Osteoblast (primary cell): ENCODE data around the gene RPA3. TPM values are rescaled to one million over a fixed set of nuclear protein-coding genes. Genes with fewer than 3 reads are reported as not detected.
A peak's percentile ranks its signal among the peaks of the same experiment; 100 is the strongest.

Experiments used
- DNase-seq: peaks from one replicate; pipeline ENCODE4 v3.0.0; 2011; ENCODE audit warnings: low spot score, mixed read lengths; ENCODE audit not compliant: insufficient read length; ENCODE audit errors: missing footprints
- H2AFZ ChIP-seq: 2 replicates; pipeline ENCODE4 v1.6.0; 2011; ENCODE audit warnings: mild to moderate bottlenecking, low read length
- H3K27ac ChIP-seq: 2 replicates; pipeline ENCODE4 v1.5.1; 2011; ENCODE audit warnings: mild to moderate bottlenecking, low read depth, low read length, moderate library complexity
- H3K27me3 ChIP-seq: 2 replicates; pipeline ENCODE4 v1.6.0; 2012; ENCODE audit warnings: mild to moderate bottlenecking, control low read depth, inconsistent platforms, low read length, moderate library complexity; ENCODE audit not compliant: insufficient read depth
- H3K36me3 ChIP-seq: 2 replicates; pipeline ENCODE4 v1.5.1; 2011; ENCODE audit warnings: mild to moderate bottlenecking, low read length, control low read depth, moderate library complexity; ENCODE audit not compliant: insufficient read depth
- H3K4me1 ChIP-seq: 2 replicates; pipeline ENCODE4 v1.5.1; 2011; ENCODE audit warnings: mild to moderate bottlenecking, low read length, control low read depth, moderate library complexity; ENCODE audit not compliant: insufficient read depth
- H3K4me2 ChIP-seq: 2 replicates; pipeline ENCODE4 v1.6.0; 2011; ENCODE audit warnings: mild to moderate bottlenecking, low read length; ENCODE audit not compliant: insufficient read depth
- H3K4me3 ChIP-seq: fragments of 200-600 bp; sonication (generic); 3 replicates; pipeline ENCODE4 v1.5.1; 2012; ENCODE audit warnings: mild to moderate bottlenecking, low read length, inconsistent platforms; ENCODE audit not compliant: insufficient read depth
- H3K79me2 ChIP-seq: 2 replicates; pipeline ENCODE4 v1.6.0; 2012; ENCODE audit warnings: mild to moderate bottlenecking, low read length, control low read depth, inconsistent platforms; ENCODE audit not compliant: insufficient read depth
- H3K9me3 ChIP-seq: 2 replicates; pipeline ENCODE4 v1.5.1; 2011; ENCODE audit warnings: low read depth, low read length, control low read depth
- H4K20me1 ChIP-seq: 2 replicates; pipeline ENCODE4 v1.6.0; 2012; ENCODE audit warnings: mild to moderate bottlenecking, low read length, control low read depth; ENCODE audit not compliant: insufficient read depth
- total RNA-seq: library from RNA; depleted of rRNA; stranded (reverse); fragments of >200 nt; gene quantifications from 2 replicates; pipeline ENCODE4 v1.2.3, GENCODE V29; 2012
- TF ChIP-seq, protein P1 (sequence below): IDR thresholded peaks from 2 replicates; pipeline ENCODE4 v1.5.1; 2011; ENCODE audit warnings: mild to moderate bottlenecking, low read depth, low read length, moderate library complexity; ENCODE audit errors: extremely low read depth

Gene RPA3
- total RNA-seq, 1 donor = 16.6 TPM

DNA sequence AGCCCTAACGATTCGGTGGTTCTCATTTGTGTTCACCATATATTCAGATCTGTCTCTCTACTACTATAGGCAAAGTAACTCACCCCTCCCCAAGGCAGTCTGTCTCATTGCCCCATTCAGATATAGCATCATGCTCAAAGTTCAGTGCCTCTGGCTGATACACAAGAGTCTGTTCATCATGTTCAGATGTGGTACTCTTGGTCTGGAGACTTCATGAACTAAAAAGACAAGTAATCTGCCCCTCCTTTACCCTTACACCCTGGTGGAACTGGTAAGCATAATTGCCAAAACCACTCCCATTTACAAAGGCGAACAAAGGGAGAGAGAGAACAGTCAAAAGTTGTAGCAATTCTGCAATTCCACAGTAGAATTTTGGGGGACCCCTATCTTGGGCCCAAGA, 47.9 kb downstream of the RPA3 start:
- no peak for DNase-seq

DNA sequence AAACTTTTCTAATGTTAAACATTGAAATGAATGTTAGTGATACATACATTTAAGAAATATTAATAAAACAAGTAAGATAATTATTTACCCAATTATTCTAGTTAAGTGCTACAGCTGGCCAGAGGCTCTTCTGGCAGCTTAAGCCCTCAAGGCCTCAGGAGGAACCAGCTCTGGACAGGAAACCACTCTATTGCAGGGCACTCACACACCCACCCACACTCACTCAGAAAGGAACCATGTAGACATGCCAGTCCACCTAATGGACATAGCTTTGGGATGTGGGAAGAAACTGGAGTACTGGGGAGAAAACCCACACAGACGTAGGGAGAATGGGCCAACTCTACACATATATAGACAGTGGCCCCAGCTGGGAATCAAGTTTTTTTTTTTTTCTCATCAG, 49.7 kb downstream of the RPA3 start:
- Histone ChIP-seq H3K27me3 (no peaks in the 10 kb centered on the region), H3K4me3 (no peak overlapping the region), H2AFZ (no peak overlapping the region), H3K27ac (no peak overlapping the region), H4K20me1 (no peaks in the 10 kb centered on the region), H3K79me2 (peaks cover 14% of the 10 kb centered on the region), H3K4me1 (no peaks in the 10 kb centered on the region), H3K4me2 (no peak overlapping the region), H3K9me3 (no peaks in the 10 kb centered on the region), H3K36me3 (no peaks in the 10 kb centered on the region)
- TF ChIP-seq, protein P1, sequence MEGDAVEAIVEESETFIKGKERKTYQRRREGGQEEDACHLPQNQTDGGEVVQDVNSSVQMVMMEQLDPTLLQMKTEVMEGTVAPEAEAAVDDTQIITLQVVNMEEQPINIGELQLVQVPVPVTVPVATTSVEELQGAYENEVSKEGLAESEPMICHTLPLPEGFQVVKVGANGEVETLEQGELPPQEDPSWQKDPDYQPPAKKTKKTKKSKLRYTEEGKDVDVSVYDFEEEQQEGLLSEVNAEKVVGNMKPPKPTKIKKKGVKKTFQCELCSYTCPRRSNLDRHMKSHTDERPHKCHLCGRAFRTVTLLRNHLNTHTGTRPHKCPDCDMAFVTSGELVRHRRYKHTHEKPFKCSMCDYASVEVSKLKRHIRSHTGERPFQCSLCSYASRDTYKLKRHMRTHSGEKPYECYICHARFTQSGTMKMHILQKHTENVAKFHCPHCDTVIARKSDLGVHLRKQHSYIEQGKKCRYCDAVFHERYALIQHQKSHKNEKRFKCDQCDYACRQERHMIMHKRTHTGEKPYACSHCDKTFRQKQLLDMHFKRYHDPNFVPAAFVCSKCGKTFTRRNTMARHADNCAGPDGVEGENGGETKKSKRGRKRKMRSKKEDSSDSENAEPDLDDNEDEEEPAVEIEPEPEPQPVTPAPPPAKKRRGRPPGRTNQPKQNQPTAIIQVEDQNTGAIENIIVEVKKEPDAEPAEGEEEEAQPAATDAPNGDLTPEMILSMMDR = no peak
- peak; percentile 14 for DNase-seq

More for the DNA sequence above, 47.9 kb downstream of the RPA3 start:
- no peak overlapping the region for H3K27ac ChIP-seq
- H3K4me2 ChIP-seq = no peak overlapping the region
- H2AFZ ChIP-seq = no peak overlapping the region
- no peaks in the 10 kb centered on the region for H3K27me3 ChIP-seq
- H4K20me1 ChIP-seq = no peaks in the 10 kb centered on the region
- peaks cover 10% of the 10 kb centered on the region for H3K79me2 ChIP-seq
- no peaks in the 10 kb centered on the region for H3K9me3 ChIP-seq
- no peaks in the 10 kb centered on the region for H3K4me1 ChIP-seq
- no peaks in the 10 kb centered on the region for H3K36me3 ChIP-seq
- H3K4me3 ChIP-seq = no peak overlapping the region
- TF ChIP-seq, protein P1 = no peak

DNA sequence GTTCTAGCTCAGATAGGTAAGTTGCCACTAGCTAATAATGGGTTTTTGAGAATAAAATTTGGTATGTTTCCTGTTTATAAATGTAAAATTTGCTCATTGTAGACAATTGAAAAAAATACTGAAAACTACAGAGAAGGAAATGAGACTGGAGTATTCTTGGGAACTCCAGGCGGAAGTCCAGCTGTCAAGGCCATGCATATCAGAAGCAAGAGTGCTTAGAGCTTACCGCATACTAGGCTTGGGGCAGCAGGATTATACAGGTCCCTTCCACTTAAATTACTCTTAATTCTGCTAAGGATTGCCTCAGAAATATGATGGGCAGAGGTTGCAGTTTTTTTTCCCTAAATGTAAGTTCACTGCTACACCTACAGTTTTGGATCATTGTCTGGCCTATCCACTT, 51.2 kb downstream of the RPA3 start:
- no peaks in the 10 kb centered on the region for H3K36me3 ChIP-seq
- no peak overlapping the region for H2AFZ ChIP-seq
- H4K20me1 ChIP-seq = no peaks in the 10 kb centered on the region
- no peaks in the 10 kb centered on the region for H3K27me3 ChIP-seq
- H3K4me1 ChIP-seq = no peaks in the 10 kb centered on the region
- no peak for DNase-seq
- H3K9me3 ChIP-seq = no peaks in the 10 kb centered on the region
- no peak overlapping the region for H3K27ac ChIP-seq
- H3K79me2 ChIP-seq = peaks cover 14% of the 10 kb centered on the region
- H3K4me2 ChIP-seq = no peak overlapping the region
- H3K4me3 ChIP-seq = no peak overlapping the region
- TF ChIP-seq, protein P1 = no peak

DNA sequence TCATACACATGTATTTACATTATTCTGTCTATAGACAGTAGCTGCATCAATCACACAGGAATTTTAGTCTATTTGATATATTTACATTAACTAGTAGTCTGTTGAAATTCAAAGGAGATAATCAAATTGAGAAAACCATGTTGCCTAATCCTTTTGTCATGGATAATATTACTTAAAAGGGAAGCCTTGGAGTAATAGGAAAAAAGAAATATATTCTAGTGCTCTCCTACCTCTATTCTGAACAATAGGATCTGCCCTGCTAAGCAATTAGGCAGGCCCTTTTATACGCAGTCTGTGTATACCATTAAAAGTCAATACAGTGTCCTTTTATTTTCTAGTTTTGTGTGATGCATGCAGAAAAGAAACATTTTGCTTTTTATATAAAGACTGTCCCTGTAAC, 53.4 kb downstream of the RPA3 start:
- H3K4me1 ChIP-seq = no peaks in the 10 kb centered on the region
- no peak overlapping the region for H3K4me2 ChIP-seq
- TF ChIP-seq, protein P1 = no peak

More for the DNA sequence above, 53.4 kb downstream of the RPA3 start:
- DNase-seq = no peak
- peaks cover 10% of the 10 kb centered on the region for H3K79me2 ChIP-seq
- no peaks in the 10 kb centered on the region for H3K9me3 ChIP-seq
- H3K36me3 ChIP-seq = no peaks in the 10 kb centered on the region
- no peak overlapping the region for H3K4me3 ChIP-seq
- no peak overlapping the region for H3K27ac ChIP-seq
- H4K20me1 ChIP-seq = no peaks in the 10 kb centered on the region
- no peak overlapping the region for H2AFZ ChIP-seq
- H3K27me3 ChIP-seq = no peaks in the 10 kb centered on the region
